SKM-1 (cell line): ENCODE data around the gene DMRT1.
"Not testable (repeated sequence)": the region's sequence is repeated elsewhere in the genome, so short reads cannot be mapped to it uniquely, and the experiment has no call there.

ENCODE experiments used
- DNase-seq: peaks from one replicate; lab custom pipeline; 2025; ENCODE audit not compliant: unreplicated experiment; lab: John Stamatoyannopoulos, UW

Gene DMRT1

DNA sequence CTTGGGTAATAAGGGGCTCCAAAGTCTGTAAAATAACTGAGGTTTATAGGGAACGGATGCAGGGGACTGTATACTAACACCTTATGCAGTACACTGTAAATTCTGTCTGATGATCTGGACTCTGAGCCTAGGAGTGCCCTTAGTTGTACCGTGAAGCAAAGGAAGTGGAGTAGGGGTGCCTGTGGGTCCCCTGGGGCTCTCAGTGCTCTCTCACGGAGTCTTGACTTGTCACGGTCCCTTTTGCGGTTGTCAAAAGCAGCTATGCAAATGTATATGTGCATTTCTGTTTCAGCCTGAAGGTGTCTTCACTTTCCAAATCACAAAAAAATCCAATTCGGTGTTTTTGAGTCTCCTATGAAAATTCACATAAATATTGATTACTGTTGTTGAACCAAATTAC lies 17.8 kb downstream of the DMRT1 start:
- DNase-seq = no peak

DNA sequence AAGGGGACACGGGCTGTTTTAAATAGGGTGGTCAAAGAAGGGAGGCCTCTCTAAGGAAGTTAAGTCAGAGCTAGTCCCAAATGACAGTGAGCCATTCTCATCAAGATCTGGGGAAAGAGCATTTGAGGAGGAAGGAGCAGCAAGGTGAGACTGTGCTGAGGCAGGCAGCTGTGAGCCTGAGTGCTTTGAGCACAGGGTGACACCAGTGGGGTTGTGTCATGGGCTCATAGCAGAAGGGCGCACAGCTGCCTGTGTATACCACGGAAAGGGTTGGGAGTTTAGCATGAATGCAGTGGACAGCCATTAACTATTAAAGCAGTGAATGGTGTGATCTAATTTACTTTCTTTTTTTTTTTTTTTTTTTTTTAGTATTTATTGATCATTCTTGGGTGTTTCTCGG lies 19.2 kb downstream of the DMRT1 start:
- DNase-seq = no peak

DNA sequence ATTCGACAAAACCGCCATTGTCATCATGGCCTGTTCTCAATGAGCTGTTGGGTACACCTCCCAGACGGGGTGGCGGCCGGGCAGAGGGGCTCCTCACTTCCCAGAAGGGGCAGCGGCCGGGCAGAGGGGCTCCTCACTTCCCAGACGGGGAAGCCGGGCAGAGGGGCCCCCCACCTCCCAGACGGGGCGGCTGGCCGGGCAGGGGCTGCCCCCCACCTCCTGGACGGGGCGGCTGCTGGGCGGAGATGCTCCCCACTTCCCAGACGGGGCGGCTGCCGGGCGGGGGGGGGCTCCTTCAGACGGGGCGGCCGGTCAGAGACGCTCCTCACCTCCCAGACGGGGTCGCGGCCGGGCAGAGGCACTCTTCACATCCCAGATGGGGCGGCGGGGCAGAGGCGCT lies 20.0 kb downstream of the DMRT1 start:
- DNase-seq = not testable (repeated sequence)

DNA sequence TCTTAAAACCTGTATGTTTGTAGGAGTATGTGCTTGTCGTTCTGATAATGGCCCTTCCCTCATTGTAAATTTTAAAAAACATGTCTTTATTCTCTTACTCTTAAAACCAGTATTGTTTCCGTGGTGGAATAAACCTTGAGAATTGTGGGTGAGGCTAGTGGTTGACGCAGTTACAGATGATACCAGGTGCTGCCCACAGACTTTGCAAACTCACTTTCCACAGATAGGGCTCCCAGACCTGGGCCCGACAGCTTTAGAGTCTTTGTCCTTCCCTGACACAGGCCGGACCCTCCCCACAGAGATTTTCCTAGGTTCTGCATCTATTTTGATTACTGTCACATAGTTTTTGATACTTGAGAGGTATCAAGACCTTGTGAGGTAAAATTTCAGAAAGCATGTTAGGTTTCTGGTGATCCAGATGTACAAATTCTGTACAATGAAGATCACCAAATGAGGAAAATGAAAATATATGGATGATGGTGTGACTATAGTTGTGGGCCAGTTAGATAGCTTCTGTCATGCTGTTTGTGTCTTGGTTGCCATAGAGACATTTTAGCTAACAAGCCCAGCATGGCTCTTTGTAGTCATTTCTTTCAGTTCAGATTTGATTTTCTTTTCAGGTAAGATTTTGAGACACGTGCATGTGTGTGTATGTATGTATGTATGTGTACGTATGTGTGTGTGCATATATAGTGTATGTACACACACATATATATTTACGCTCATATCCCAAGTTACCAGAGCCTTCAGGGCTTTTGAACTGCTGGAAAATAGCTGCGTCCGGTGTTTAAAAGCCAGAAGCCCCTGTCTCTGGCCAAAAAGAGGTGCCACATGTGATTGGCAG lies 33.8 kb downstream of the DMRT1 start:
- DNase-seq = no peak

DNA sequence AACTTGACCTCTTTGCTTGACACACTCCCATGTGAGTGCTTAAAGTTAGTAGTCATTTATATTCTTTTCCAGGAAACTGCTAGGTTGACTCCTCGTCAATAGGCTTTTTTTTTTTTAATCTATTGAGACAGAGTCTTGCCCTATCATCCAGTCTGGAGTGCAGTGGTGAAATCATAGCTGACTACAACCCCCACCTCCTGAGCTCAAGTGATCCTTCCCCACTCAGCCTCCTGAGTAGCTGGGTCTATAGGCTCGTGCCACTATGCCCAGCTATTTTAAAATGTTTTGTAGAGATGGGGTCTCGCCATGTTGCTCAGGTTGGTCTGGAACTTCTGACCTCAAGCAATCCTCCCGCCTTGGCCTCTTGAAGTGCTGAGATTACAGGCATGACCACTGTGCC lies 34.9 kb downstream of the DMRT1 start:
- DNase-seq = no peak

DNA sequence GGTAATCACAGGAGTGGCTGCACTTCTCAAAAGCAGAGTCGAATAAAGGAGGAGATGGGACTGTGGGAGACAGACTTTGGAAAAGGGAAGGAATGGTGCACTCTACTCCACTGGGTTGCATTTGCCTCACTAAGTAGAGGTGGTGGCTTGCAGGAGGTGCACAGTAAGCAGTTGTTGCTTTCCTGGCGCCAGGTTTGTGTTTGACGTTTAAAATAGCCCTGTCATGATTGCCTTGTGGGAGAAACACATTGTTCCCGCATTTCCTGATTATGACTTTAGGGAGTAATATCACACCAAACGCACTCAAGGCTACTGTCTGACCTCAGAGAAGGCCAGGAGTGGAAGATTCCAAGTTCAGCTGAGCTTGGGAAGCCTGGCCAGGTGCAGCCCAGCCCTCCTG lies 36.7 kb downstream of the DMRT1 start:
- no peak for DNase-seq

DNA sequence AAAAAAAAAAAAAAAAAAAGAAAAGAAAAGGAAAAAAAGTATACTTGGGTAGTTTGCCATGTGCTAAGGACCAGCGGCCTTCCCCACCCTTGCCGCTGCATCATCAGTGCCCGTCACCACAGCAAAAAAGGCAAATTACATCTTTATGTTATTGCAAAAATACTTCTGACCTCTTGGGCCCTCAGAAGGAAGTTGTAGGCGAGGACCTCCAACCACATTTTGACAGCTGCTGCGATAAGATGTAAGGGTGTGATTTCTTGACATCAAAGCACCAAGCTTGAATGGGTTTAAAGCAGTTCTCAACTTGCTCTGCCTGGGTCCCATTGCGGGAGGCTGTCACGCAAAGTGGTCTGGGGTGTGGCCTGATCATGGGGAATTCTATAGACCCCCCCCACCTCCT lies 39.2 kb downstream of the DMRT1 start:
- DNase-seq = no peak

DNA sequence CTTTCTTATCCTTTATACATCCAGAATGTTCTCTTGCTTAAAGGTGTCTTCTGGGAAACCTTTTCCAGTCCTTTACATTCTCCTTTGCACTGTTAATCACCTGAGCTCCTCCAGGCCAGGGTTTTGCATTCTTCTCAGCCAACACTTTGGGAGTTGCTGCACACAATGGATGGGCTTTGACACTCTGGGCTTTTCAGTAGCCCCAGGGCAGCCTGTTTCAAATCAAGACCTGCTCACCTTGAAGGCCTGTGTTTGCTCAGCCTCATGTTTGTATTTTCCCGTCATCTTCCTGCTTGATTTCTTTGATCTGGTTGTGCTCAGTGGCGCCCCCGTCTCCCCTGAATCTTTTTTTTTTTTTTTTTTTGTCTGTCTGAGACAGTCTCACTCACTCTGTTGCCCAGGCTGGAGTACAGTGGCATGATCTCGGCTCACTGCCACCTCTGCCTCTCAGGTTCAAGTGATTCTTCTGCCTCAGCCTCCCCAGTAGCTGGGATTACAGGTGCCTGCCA lies 41.0 kb downstream of the DMRT1 start:
- DNase-seq = no peak

DNA sequence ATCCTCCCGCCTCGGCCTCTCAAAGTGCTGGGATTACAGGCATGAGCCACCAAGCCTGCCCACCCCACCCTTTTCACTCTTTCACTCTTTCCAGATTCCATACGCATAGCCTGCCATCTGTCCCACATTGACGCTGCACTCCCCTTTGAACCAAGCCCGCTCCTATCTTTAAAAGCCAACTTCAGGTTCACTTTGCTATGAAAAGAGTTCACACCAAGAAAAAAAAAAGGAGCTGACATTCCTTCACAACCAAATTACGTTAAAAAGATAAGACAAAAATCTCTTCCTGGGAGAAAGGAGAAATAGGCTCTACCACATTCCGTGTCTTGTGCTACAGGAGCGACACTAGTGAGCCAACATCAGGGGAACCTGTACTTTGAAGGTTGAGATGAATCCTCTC lies 41.5 kb downstream of the DMRT1 start:
- DNase-seq = no peak

DNA sequence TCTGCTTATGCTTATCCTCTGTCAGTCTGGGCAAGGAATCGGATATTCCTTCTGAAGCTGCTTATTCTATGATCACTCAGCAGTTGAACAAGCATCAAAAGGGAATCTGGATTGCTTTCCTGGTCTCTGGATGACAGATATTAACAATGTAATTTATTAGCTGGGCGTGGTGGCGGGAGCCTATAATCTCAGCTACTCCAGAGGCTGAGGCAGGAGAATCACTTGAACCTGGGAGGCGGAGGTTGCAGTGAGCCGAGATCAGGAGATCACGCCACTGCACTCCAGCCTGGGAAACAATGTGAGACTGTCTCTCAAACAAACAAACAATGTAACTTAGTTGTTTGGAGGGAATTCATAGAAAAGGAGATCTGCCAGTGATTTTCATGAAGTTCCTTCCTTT lies 45.4 kb downstream of the DMRT1 start:
- no peak for DNase-seq

DNA sequence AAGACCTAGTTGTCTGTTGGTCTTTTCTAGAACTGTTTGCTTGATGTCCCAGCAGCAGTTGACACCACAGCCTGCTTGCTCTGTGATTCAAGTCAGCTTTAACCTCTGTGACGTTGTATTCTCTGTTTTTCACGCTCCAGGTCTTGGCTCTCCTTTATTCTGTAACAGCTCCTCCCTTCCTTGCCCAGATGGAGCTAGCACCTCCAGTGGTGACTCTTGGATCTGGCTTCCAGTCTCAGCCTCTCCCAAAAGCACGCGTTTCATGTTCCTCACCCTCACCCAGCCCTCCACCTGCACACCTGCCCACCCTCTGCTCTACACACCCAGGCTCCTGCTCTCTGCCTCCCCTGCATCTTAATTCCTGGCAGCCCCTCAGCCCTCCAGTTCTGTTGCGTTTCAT lies 50.6 kb downstream of the DMRT1 start:
- no peak for DNase-seq

DNA sequence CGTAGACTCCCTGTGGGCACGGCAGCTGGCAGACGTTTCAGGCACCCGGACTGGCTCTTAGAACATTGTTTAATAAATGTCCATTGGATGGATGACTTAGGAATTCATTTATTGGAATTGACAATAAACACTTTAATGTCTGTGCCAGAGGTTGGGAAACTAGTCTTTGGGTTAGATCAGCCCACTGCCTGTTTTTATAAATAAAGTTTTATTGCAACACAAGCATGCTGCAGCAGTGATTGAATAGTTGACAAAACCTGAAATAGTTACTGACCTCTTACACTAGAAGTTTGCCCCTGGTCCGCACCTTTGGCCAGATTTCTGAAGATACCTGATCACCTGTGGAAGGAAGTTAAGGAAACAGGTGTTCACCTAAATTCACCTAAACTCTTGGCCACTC lies 51.6 kb downstream of the DMRT1 start:
- no peak for DNase-seq

DNA sequence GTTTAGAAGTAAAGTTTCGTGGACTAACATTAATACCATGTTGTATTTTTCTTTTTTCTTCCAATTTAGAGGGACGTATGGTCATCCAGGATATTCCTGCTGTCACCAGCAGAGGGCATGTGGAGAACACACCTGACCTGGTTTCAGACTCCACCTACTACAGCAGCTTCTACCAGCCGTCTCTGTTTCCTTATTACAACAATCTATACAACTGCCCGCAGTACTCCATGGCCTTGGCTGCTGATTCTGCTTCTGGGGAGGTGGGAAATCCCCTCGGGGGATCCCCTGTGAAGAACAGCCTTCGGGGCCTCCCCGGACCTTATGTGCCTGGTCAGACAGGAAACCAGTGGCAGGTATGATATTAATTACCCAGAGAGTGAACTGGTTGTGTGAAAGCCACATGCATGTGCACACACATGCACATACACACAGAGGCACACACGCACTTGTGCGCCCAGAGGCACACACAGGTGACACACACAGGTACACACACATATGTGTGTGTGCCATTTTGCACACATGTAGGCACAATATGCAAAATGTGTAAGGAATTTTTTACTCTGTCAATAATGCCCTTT lies 52.4 kb downstream of the DMRT1 start:
- DNase-seq = peak; percentile 54

DNA sequence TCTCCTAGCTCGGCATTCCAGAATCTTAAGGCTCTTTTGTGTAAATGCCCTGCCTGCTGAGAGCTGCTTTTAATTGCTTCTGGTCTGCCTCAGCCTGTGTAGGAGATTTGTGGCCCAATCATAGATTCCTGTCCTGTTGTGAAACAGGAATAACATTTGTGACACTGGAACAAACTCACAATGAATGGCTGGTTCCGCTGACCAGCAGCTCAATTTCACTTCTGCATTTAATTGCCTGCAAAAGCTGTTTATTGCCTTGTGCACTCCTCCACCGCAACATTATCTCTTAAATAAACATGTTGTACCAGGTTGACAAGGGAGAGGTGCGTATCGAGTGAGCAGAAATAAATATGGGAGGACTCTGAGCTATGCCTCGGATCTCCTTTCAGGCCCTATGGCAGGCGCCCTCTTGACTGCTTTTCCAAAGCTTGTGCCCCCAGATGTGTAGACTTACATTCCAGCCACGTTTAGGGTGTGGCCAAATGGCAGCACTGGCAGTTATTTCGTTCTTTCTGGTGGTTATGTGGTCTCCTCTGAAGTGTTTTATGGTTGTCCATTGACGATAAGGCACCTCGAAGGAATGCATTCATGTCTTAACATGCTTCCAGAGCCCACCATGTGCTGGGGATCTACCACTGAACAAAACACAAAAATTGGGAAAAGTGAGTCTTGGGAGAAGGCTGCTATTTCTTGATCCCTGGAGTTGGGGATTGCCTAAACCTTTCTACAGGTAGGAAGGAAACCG lies 58.1 kb downstream of the DMRT1 start:
- no peak for DNase-seq

DNA sequence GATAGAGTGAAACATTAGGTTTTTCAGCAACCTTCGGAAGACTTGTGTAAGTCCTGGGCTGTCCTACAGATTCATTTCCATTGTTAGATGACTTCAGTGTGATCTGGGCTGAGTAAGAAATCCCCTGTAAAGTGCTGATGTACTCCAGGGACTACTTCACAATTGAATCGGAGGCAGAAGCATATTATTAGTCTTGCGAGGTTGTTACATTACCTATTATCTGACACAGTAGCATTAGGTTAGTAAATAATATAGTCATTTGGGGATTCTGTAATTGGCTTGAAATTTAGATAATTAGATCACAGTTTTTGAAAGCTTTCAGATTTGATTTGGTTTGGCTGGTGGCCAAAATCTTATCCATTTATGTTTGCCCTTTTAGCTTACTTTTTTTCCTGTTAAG lies 62.4 kb downstream of the DMRT1 start:
- DNase-seq = no peak

DNA sequence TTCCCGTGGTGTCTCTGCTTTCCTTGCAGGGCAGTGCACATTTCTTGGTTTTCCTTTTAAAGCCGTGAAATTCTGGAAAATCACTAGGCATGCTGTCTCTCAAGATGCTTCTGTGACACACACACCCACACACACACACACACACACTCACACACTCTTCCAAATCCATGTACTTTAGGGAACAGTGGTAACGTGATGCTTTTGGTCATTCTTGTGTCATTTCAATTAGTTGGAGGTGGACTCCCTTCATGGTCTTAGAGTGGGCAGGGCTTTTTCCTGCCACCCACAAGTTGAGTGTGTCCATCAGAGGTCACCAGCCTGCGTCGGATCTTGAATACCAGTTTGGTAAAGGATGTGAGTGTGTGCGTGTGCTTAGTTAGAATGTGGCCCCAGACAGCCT lies 64.4 kb downstream of the DMRT1 start:
- no peak for DNase-seq

DNA sequence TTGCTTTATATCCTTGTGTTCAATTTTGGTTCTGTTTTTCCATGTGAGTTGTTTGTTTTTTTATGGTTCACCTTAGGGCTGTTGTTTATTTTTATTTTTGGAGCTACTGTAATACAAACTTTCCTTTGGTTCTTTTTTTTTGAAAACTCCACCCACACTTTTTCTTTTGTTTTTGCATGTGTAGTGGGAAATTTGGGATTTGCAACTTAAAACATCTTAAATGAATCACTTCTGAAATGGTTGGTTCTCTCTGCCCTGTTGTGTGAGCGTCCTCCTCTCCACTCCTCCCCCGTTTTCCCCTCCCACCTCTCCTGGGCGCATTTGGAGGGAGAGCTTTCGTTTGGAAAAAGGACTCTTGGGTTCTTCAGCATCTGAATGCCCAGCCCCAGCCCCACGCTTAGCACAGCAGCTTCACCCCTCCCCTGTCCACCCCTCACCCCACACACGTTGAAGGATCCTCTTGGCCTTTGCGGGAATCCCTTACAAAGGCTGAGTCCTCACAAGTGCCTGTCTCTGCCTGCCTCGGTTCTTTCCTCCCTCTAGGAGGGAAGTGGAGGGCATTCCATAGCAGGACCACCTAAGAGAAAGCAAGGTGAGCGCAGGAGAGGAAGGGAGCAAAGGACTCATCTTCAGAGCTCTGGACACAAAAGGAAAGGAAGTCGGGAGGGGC lies 67.2 kb downstream of the DMRT1 start:
- no peak for DNase-seq

DNA sequence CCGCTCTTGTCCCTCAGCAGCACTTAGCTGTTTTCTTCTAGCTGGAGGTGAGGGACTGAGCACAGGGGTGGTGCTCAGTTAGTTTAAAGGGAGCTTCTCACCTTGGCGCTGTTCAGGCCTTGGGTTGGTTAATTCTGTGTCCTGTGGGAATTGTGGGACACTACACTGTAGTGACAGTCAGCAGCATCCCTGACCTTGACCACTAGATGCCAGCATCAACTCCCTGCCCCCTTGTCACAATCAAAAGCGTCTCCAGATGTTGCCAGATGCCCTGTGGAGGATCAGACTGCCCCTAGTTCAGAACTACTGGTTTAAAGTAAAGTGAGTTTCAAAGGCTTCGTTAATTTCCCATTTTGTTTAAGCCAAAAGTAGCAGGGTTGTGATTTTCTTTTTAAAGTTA lies 69.5 kb downstream of the DMRT1 start:
- DNase-seq = no peak

DNA sequence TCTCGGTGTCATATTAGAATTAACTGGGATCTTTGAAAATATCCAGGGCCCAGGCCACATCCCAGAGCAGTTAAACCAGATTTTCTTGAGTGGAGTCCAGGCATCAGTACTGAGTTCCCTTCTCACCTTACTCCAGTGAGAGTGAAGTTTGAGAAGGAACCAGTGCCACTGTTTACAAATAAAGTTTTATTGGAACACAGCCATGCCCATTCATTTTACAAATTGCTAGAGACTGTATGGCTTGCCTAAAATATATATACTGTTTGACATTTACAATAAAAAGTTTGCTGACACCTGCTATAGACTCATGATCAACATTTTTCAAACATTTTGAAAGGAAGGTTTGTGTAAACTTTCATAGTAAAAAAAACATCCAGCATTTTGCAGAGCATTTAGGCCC lies 71.3 kb downstream of the DMRT1 start:
- no peak for DNase-seq

DNA sequence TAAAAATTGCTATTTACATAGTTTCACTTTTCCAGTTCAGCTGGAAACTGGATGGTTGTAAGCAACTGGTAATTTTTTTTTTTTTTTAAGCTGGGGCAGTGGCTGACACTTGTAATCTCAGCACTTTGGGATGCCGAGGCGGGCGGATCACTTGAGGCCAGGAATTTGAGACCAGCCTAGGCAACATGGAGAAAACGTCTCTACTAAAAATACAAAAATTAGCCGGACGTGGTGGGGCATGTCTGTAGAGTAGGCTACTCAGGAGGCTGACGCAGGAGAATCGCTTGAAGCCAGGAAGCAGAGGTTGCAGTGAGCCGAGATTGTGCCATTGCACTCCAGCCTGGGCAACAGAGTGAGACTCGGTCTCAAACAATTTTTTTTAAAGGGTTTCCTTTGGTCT lies 72.0 kb downstream of the DMRT1 start:
- not testable (repeated sequence) for DNase-seq

DNA sequence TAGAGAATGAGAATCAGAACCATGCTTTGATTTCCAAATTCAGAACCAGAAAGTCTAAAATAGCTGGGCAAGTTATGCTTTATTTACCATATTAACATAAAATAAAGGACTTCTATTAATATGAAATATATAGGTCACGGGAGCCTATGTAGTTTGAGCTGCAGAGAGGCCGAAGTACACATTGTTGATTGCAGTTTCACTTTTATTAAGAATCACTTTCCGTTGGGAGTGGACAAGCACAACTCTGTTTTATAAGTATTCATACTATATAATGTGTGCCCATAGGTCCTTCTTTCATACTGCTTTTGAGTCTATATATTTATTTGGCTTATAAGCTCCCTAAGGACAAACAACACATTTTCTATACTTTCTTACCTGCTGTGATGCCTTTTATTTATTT lies 76.2 kb downstream of the DMRT1 start:
- no peak for DNase-seq
